ENCODE measurements around the gene CHI3L1.

- TF ChIP-seq CTCF (IDR thresholded peaks at IDR 0.05) (no peak), ZFX (IDR thresholded peaks at IDR 0.05; ENCODE audit: borderline replicate concordance) (no peak)
Observed at GRCh38 chr1:203142684-203143408, 43.7 kb downstream of the CHI3L1 start.
